Peyer's patch (tissue), 4 donors: ENCODE results near the gene KIFC3.

Experiments
- POLR2A ChIP-seq, 2 donors: fragments of 450-650 bp; IDR thresholded peaks; one replicate each; pipeline ENCODE4 v1.5.1; 2017; ENCODE audit warnings: antibody characterized with exemption in 2 of 2, mild to moderate bottlenecking in 2 of 2, moderate library complexity in 2 of 2
- TF ChIP-seq, protein P1 (sequence below), 6 experiments: fragments of 450-650 bp in 4 of 6; fragments of 200-600 bp in 2 of 6; sonication (generic) in 1 of 6; IDR thresholded peaks; one replicate each; pipeline ENCODE4 v1.5.1; 2017 to 2019; ENCODE audit warnings: antibody characterized with exemption in 6 of 6, mild to moderate bottlenecking in 3 of 6, moderate library complexity in 1 of 6

DNA sequence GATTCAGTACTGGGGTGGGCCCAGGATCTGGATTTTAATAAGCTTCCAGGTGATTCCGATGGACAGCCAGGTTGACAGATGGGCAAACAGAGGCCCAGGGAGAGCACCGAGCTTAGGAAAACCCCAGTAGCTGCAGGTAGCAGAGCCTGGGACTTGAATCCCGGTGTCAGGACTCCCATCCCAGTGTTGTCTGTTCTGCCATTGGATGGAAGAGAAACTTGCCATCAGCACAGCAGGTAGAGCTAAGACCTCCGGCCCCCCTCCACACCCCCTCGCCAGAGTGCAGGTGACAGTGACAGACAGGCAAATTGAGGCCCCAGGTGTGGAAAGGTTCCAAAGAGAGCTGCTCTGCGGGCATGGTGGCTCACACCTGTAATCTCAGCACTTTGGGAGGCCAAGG, 54.3 kb downstream of the KIFC3 start:
- TF ChIP-seq, protein P1, sequence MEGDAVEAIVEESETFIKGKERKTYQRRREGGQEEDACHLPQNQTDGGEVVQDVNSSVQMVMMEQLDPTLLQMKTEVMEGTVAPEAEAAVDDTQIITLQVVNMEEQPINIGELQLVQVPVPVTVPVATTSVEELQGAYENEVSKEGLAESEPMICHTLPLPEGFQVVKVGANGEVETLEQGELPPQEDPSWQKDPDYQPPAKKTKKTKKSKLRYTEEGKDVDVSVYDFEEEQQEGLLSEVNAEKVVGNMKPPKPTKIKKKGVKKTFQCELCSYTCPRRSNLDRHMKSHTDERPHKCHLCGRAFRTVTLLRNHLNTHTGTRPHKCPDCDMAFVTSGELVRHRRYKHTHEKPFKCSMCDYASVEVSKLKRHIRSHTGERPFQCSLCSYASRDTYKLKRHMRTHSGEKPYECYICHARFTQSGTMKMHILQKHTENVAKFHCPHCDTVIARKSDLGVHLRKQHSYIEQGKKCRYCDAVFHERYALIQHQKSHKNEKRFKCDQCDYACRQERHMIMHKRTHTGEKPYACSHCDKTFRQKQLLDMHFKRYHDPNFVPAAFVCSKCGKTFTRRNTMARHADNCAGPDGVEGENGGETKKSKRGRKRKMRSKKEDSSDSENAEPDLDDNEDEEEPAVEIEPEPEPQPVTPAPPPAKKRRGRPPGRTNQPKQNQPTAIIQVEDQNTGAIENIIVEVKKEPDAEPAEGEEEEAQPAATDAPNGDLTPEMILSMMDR (IDR thresholded peaks at IDR 0.05), result no peak
- TF ChIP-seq POLR2A (IDR thresholded peaks at IDR 0.05), result no peak
